Cerebellar nuclear complex (tissue), 1 donor: ENCODE data around the gene CACFD1.
"Not testable (repeated sequence)": the region's sequence is repeated elsewhere in the genome, so short reads cannot be mapped to it uniquely, and the experiment has no call there.

Experiments used
- DNase-seq, 2 experiments: peaks; one replicate each; lab custom pipeline; 2025; lab: John Stamatoyannopoulos, UW

The CACFD1 gene

DNA sequence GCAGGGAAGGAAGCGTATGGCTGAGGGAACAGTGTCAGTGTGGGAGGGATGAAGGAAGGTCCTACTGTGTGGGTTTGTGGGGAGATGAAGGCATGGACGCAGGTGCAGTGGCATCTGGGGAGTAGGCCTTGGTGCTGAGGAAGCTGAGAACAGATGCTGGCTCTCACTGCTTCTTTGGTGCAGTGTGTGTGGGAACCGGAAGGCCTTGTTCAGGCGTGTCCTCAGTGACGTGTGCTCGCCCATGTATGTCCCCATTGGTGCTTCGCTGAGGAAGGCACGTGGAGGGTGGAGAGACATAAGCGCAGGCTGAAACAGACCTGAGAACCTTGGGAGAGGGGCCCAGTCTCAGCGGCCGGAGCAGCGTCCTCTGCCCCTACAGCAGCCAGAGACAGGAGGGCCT is 18.9 kb upstream of the CACFD1 start:
- DNase-seq, result no peak

DNA sequence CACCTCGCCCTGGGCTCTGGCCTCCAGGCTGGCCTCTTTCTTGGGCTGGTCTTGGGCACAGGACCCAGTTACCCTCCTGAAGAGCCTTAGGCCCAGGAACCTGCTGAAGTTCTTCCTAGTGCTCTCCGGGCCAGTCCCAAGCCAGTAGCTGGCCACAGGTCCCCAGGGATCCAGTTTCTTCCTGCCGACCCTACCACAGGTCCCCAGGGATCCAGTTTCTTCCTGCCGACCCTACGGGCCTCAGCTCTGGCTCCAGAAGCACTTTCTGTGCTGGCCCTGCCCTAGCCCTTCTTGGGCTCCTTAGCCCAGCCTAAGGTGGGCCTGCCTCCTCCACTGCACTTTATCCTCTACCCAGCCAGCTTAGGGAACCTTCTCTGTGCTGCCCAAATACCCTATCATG is 18.2 kb upstream of the CACFD1 start:
- no peak for DNase-seq

DNA sequence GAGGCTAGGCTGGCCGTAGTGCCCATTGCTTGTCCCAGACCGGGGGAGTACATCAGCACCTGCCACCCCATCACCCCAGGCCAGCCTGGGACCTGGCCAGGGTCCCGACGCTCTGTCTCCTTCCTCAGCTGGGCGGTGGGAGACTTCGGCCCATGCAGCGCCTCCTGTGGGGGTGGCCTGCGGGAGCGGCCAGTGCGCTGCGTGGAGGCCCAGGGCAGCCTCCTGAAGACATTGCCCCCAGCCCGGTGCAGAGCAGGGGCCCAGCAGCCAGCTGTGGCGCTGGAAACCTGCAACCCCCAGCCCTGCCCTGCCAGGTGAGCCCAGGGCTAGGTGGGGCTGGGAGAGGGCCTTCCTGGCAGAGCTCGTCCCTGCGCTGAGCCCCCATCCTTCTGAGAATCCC is 16.5 kb upstream of the CACFD1 start:
- no peak for DNase-seq

DNA sequence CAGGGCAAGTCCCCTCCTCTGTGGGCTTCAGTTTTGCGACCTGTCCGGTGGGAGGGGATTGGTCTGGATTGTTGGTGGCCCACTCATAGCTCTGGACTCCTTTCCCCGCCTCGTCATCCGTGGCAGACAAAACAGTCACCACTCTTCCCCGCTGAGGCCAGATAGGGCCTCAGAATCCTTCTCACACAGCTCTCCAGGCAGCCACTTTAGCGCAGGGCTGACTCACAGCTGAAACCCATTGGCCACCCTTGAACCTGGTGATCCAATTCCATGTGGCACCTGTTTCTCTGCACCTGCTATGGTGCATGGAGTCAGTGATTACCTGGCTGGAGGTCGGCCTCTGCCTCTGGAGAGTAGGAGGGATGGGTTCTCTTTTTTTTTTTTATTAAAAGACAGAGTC is 15.8 kb upstream of the CACFD1 start:
- no peak for DNase-seq

DNA sequence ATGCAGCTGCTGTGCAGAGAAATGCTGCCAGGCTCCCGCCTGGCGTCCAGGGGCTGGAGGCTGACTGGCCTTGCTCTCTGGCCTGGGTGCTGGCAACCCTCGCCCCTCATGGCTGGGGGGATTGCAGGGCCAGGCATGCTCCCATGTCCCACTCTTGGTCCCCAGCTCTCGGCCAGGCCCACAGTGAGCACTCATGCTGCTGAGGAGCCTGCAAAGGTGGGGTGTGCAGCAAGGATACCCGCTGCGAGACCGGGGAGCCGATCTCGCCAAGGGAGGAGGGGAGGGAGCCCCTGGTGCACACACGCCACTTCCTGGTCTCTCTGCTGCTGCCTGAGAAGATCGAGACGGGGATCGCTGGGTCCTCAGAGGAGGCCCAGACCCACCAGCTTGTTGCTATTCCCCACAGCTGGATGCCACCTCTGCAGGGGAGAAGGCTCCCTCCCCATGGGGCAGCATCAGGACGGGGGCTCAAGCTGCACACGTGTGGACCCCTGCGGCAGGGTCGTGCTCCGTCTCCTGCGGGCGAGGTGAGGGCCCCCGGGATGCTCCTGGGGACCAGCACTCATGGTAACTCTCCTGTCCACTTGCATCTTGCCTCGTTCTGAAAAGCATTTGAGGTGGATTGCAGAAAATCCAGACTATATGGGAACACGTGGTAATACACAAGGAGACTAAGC is 14.3 kb upstream of the CACFD1 start:
- DNase-seq, result no peak

DNA sequence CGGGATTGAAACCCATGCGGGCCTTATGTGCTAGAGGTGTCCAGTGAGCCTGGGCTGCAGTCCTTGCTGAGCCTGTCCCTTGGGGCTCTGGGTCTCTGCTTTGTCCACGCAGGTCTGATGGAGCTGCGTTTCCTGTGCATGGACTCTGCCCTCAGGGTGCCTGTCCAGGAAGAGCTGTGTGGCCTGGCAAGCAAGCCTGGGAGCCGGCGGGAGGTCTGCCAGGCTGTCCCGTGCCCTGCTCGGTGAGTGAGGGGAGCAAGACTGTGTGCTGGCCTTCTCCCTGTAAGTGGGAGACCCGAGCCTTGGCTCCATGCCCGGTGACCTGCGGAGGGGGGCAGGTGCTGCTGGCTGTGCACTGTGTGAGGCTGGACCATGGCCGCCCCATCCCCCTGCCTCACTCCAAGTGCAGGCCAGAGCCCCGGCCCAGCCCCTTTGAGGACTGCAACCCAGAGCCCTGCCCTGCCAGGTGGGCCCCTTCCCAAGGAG is 11.2 kb upstream of the CACFD1 start:
- DNase-seq, result no peak

DNA sequence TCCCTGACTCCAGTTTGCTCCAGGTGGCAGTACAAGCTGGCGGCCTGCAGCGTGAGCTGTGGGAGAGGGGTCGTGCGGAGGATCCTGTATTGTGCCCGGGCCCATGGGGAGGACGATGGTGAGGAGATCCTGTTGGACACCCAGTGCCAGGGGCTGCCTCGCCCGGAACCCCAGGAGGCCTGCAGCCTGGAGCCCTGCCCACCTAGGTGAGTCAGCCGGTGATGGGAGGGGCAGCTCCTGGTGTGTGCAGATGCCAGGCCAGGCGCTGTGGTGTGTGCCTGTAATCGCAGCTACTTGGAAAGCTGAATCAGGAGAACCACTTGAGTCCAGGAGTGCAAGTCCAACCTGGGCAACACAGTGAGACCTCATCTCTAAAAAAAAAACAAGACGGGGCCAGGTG is 10.0 kb upstream of the CACFD1 start:
- no peak for DNase-seq

DNA sequence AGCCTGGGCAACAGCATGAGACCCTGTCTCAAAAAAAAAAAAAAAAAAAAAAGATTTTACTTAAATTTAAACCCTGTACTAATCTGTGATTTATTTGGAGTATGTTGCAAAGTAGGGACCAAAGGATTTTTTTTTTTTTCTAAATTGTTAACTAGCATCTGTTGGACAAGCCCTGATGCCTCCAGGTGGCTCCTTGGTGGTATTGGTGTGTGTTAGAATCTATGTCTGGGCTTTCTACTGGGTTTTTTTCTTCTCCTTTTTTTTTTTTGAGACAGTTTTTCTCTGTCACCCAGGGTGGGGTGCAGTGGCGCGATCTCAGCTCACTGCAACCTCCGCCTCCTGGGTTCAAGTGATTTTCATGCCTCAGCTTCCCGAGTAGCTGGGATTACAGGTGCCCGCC is 7.9 kb upstream of the CACFD1 start:
- DNase-seq, result not testable (repeated sequence)

DNA sequence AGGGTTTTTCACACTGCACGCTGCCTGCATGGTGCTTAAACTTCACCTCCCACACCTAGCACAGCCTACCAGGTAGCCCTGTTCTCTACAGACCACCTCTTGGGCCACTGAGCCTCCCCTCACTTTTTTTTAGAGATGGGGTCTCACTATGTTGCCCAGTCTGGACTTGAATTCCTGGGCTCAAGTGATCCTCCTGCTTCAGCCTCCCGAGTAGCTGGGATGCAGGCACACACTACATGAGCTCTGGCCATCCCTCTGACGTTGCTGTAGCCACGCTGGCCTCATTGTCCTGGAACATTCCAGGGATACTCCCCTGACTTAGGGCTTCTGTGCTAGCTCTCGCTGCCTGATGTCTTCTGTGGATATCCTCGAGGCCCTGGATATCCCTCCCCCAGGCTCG is 7.2 kb upstream of the CACFD1 start:
- no peak for DNase-seq

DNA sequence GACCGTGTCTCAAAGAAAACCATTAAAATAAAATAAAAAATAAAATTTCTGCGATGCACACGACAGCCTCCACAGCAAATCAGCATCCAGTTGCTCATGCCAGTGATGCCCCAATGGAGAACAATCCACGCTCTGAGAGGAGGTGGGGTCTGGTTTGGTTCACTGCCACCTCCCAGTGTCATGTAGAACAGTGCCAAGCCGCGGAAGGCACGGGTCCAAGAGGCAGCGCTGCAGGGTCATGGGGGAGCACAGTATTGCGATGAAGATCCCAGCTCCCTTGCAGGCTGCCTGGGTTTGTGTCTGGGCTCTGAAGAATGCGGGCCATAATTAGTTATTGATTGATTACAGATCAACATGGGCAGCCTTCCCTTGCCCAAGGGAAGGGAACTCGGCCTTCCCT is 6.1 kb upstream of the CACFD1 start:
- DNase-seq, result no peak

DNA sequence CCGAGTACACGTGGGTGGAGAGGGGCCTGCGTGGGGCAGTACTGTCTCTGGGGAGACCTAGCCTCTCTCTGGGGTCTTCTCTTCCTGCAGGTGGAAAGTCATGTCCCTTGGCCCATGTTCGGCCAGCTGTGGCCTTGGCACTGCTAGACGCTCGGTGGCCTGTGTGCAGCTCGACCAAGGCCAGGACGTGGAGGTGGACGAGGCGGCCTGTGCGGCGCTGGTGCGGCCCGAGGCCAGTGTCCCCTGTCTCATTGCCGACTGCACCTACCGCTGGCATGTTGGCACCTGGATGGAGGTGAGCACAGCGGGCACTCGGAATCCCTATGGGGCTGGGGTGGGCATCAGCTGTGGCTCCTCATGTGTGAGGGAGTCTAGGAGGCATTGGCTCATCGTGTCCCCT is 5.5 kb upstream of the CACFD1 start:
- DNase-seq, result no peak

DNA sequence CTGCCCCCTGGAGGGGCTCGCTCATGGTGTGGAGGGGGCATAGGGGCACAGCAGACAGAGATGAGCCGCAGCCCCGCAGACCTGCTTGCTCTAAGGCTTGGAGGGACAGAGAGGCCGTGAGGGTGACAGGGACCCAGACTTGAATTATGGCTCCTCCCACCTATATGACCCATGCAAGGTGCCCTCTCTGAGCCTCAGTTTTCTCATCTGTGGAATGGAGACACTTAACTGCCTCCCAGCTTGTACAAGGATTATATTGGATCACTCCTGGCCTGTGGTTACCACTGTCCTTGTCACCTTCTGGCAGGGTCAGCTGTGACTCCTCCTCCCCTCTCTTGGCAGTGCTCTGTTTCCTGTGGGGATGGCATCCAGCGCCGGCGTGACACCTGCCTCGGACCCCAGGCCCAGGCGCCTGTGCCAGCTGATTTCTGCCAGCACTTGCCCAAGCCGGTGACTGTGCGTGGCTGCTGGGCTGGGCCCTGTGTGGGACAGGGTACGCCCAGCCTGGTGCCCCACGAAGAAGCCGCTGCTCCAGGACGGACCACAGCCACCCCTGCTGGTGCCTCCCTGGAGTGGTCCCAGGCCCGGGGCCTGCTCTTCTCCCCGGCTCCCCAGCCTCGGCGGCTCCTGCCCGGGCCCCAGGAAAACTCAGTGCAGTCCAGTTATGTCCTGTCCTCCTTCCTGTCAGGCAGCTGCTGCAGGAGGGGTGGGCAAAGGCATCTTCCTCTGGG is 4.7 kb upstream of the CACFD1 start:
- no peak for DNase-seq

DNA sequence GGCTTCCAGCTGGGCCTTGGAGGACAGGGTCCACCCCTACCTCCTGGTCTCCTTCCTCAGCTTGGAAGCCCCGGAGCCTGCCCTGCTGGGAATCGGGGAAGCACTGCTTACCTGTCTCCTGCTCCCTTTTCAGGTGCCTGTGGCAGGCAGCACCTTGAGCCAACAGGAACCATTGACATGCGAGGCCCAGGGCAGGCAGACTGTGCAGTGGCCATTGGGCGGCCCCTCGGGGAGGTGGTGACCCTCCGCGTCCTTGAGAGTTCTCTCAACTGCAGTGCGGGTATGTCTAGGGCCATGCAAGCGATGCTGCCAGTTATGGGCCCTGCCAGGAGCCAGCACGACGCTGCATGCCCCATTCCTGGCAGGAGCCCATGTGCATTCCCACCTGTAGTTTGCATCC is 3.8 kb upstream of the CACFD1 start:
- no peak for DNase-seq

DNA sequence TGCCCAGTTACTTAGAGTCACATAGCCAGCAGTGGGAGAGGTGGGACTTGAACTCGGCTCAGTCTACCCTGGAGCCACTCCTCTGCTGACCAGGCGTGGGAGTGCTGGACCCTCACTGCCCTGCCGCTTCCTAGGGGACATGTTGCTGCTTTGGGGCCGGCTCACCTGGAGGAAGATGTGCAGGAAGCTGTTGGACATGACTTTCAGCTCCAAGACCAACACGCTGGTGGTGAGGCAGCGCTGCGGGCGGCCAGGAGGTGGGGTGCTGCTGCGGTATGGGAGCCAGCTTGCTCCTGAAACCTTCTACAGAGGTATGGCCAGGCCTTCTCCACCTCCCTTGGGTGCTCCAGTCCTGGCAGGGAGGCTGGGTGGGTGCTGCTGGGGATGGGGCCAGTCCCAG is 3.4 kb upstream of the CACFD1 start:
- no peak for DNase-seq

DNA sequence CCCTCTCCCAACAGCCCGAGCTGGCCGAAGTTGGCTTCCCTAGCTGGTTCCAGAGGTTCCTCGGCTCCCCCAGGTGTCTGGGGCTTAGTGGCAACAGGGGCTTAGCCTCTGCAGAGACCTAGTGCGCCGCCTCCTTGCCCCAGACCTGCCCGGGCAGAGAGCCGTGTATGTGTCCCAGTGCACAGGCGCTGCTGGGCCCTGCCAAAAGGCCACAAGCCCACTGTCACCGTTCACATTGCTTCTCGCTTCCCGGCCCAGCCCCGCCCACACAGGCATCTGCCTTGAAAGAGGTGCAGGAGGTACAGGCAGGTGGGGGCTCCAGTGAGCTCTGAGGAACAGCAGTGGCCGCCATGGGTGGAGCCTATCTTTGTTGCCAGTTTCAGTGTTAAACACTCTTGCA is 2.5 kb upstream of the CACFD1 start:
- DNase-seq, result no peak

DNA sequence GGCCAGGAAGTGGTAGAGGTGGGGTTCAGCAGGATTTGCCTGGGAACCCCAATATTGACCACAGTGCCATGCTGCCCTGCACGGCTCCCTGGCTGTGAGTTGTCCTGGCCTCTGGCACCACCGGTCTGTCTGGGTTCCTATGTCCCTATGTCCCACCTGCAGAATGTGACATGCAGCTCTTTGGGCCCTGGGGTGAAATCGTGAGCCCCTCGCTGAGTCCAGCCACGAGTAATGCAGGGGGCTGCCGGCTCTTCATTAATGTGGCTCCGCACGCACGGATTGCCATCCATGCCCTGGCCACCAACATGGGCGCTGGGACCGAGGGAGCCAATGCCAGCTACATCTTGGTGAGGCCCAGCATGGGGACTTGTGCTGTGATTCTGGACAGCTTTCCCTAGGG is 2.0 kb upstream of the CACFD1 start:
- no peak for DNase-seq

DNA sequence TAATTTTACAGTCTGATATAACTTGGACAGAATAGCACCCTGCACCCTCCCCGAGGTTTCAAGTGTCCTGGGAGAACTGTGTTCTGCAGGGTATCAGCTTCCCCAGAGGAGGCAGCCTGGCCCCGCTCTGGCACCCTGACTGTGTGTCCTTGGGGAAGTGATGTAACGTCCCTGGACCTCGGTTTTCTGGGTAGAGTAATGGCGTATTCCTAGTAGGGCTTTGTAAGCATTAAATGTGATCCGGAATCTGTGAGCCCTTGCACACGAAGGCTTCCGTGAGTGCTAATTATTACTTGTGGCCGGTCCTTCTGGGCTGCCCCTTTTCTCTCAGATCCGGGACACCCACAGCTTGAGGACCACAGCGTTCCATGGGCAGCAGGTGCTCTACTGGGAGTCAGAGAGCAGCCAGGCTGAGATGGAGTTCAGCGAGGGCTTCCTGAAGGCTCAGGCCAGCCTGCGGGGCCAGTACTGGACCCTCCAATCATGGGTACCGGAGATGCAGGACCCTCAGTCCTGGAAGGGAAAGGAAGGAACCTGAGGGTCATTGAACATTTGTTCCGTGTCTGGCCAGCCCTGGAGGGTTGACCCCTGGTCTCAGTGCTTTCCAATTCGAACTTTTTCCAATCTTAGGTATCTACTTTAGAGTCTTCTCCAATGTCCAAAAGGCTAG is 1.0 kb upstream of the CACFD1 start:
- no peak for DNase-seq

DNA sequence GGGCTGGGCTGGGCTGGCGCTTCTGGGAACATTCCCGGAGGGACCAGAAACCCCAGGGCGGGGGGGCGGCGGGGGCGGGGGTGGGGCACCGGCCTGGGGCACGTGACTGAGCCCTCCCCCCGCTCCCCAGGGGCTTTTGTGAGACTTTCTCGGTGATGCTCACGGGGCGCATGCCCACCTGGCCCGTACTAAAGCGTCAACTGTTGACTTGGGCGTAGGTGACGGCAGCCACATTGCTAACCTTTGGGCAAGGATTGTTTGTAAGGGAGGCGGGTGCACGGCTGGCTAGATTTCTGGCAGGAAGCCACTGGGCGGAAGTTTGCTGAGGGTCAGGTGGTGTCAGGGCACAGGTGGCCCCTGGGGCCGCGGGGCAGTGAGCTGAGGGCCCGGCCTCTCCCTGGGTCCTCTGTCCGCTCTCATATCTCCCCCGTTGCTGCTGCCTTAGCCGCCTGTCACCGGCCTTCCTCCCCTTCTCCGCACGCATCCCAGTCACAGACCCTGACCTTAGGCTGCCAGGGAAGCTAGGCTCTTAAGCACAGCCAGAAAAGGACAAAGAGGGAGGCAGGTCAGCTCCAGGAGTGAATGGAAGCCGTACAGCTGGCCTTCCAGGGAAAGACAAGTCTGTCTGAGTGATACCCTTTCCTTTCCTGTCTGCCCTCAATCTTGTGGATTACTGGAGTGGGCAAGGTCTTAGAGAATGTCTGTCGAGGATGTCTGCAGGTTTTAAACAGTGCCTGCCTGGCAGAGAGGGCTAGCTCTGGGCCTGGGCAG is 812 bp downstream of the CACFD1 start:
- no peak for DNase-seq

DNA sequence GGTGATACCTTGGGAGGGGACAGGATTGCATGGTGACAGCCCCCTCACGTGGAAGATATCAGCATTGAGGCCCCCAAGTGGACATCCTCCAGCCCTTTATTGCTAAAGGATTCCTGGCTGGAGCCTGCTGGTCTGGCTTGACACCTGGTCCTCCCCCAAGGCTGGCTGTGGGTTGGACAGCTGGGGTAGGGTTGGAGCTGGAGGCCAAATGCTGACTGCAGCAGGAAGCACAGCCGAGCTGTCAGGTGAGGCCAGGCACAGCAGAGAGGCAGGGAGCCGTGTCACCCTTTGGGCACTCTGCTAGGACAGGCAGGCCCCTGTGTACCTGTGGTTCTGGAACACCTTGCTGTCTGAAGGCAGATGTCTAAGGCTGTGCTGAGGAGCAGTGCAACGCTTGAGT is 2.2 kb downstream of the CACFD1 start:
- no peak for DNase-seq

DNA sequence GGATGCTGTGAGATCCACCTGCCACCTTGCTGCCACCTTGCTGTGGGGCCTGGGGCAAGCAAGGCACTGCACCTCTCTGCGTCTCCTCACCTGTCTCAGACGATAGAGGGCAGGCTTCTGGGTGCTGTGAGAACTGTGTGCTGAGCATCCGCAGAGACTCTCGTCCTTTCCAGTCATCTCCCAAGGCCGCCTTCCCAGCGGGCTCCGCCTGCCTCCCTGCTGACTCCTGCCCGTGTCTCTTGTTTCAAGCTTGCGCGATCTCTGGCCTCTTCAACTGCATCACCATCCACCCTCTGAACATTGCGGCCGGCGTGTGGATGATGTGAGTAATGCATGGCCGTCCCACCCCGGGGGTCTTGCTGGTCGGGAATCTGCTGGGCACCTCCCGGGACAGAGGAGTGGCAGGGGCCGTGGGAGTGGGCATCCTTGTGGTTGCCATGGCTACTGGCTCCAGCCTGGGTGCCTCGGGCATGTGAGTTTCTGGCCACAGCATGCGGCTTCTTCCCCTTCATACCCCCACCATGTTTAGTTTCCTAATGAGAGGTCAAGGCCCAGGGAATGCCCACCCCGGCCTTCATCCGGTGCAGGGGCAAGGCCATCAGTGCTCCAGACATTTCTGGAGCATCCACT is 3.6 kb downstream of the CACFD1 start:
- DNase-seq, result no peak

DNA sequence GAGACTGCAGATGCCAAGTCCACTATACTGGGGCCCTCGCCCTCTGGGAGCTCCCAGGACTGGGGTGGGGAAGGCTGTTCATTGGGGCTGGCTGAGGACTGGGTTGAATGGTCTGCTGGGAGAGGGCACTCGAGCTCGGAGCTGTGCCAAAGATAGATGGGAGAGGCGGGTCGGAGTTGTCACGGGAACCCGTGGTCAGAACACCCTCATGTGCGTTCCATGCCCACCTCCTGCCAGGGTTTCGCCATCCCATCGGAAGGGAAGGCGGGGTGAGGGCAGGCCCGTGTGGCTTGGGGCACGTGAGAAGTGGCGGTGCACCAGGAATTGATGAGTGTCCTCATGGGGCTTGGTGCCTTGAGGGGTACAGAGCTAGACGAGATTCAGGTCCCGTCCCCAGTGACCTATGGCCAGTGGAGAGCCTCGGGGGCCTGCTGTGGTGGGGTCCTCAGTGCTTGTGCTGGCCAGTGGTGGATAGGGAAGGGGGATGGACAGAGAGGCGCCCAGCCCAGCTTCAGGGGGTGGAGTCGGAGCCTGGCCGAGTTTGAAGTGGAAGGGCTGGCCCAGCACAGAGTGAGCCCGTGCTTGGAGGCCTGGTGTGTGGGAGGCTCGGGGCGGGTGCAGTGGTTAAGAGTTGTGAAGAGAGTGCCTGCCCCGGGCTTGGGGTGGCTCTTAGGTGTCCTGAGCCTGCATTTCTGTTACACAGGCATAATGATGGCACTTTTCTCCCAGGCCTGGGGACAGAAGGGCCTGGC is 4.3 kb downstream of the CACFD1 start:
- DNase-seq, result no peak
